GM12801 (cell line): ENCODE measurements around the gene PMFBP1.

Source experiments
- TF ChIP-seq, protein P1 (sequence below): IDR thresholded peaks from one replicate; pipeline ENCODE4 v1.5.1; 2011; ENCODE audit warnings: control low read depth; ENCODE audit not compliant: insufficient read length; ENCODE audit errors: extremely low read depth

Gene PMFBP1

GRCh38 chr16:72182976-72183375 is 11.0 kb upstream of the PMFBP1 start:
- TF ChIP-seq, protein P1, sequence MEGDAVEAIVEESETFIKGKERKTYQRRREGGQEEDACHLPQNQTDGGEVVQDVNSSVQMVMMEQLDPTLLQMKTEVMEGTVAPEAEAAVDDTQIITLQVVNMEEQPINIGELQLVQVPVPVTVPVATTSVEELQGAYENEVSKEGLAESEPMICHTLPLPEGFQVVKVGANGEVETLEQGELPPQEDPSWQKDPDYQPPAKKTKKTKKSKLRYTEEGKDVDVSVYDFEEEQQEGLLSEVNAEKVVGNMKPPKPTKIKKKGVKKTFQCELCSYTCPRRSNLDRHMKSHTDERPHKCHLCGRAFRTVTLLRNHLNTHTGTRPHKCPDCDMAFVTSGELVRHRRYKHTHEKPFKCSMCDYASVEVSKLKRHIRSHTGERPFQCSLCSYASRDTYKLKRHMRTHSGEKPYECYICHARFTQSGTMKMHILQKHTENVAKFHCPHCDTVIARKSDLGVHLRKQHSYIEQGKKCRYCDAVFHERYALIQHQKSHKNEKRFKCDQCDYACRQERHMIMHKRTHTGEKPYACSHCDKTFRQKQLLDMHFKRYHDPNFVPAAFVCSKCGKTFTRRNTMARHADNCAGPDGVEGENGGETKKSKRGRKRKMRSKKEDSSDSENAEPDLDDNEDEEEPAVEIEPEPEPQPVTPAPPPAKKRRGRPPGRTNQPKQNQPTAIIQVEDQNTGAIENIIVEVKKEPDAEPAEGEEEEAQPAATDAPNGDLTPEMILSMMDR: no peak

DNA sequence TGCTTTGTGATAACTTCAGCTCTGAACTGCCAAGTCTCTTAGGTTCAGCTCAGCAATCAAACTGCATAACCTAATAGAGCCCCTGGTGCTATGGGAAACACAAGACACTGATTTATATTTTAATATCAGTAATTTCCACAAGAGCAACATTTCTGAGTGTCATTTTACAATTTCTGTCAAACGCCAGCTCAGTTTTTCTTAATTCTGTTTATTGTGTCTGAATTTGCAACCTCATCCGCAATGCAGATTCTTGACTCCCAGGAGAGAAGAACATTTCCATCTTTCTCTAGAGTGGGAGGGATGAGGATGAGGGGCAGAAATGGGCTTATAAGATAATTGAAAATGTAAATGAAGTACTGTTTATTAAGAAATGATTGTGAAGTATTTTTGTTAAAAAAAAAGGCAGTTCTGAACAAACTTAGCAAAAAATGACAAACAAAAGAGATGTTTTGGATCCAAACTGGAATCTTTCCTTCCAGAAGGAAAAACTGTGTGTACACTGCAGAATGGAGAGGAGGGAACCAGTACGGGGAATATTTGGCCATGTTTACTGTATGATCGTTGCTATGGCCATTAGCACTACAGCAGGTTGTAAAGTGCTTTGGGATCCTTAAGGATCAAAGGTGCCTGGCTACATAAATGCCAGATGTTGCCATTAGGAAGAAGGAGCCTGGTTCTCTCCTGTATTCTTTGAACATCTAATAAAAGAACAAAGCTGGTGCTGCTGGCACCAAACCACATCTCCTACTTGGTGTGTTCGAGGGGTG is 7.4 kb upstream of the PMFBP1 start:
- TF ChIP-seq, protein P1: no peak

GRCh38 chr16:72174726-72175125 is 2.8 kb upstream of the PMFBP1 start:
- TF ChIP-seq, protein P1: no peak

DNA sequence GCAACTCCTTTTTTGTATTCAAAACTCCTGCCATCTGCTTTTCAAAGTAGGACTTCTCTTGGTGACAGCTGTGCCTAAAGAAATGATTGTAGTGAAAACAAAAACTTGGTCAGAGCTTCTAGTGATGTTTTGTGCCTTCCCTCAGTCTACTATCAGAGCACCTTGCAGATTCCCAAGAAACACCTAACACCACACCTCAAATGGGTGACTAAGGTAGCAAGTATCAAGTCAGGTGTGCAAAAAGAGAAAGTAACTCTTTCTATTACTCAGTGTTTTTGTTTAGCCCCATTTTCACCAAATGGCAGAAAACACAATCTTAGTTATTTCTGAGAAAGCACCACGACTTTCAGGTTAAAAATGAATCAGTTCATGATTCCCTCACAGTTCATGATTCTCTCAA is 2.0 kb upstream of the PMFBP1 start:
- TF ChIP-seq, protein P1: no peak

- TF ChIP-seq, protein P1: no peak
Measured at GRCh38 chr16:72171236-72171635, 719 bp downstream of the PMFBP1 start.

DNA sequence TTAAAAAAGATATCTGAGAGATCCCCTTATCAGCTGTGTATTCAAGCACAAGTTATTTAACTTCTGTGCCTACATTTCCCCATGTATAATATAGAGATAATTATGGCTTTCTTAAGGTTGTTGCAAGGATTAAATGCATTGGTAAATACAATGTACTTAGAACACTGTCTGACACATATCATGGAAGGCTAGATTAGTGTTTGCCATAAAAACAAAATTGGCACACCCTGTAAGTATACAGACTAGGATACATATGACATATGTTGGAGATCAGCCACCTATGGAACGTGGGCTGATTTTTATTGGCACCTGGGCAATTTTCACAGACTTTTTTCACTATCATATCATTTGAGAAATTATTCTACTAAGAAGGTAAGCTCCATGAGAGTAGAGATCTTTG is 2.2 kb downstream of the PMFBP1 start:
- TF ChIP-seq, protein P1: no peak

DNA sequence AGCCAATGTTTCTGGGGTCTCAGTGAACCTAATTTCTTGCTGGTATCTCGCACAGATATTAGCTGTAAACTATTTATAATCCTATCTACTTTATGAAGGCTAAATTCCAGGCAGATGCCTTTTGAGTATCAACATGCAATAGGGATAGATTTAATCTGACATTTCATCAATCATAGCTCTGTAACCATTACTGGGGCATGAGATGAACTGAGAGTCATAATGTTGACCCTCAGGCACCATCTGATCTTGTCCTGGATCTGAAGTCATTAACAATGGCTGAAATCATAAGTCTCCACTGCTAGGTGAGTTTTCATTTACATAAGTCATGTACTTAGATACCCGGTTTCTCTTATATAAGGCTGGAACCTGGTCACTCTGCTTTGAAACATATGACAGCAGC is 3.6 kb downstream of the PMFBP1 start:
- TF ChIP-seq, protein P1: no peak
